CD4-positive, alpha-beta T cell treated with Interleukin-4 for 1 hour (primary cell): ENCODE measurements around the gene ACOT7.

Experiments
- DNase-seq, 2 donors: peaks; one replicate each; pipeline ENCODE4 v3.0.0-alpha.2; 2020 to 2022

Gene ACOT7

GRCh38 chr1:6338695-6339094 lies 54.9 kb downstream of the ACOT7 start:
- DNase-seq, result no peak

GRCh38 chr1:6336776-6337622 lies 56.6 kb downstream of the ACOT7 start:
- DNase-seq, result no peak

GRCh38 chr1:6334261-6334993 lies 59.1 kb downstream of the ACOT7 start:
- no peak for DNase-seq

- DNase-seq, result no peak
Measured at GRCh38 chr1:6332821-6333220, 60.7 kb downstream of the ACOT7 start.

GRCh38 chr1:6331543-6332273 lies 61.9 kb downstream of the ACOT7 start:
- no peak for DNase-seq

- no peak for DNase-seq
Measured at GRCh38 chr1:6330410-6330911, 63.1 kb downstream of the ACOT7 start.

- no peak for DNase-seq
Measured at GRCh38 chr1:6329851-6330250, 63.7 kb downstream of the ACOT7 start.

- DNase-seq, result no peak
Measured at GRCh38 chr1:6329396-6329795, 64.2 kb downstream of the ACOT7 start.

GRCh38 chr1:6328696-6329095 lies 64.9 kb downstream of the ACOT7 start:
- no peak for DNase-seq

GRCh38 chr1:6328091-6328490 lies 65.5 kb downstream of the ACOT7 start:
- no peak for DNase-seq

- DNase-seq, result no peak
Measured at GRCh38 chr1:6325482-6325881, 68.1 kb downstream of the ACOT7 start.

- DNase-seq, result no peak
Measured at GRCh38 chr1:6322161-6322560, 71.4 kb downstream of the ACOT7 start.

GRCh38 chr1:6321205-6321604 lies 72.4 kb downstream of the ACOT7 start:
- DNase-seq, result no peak

GRCh38 chr1:6317098-6317760 lies 76.3 kb downstream of the ACOT7 start:
- no peak for DNase-seq

GRCh38 chr1:6316240-6317097 lies 77.1 kb downstream of the ACOT7 start:
- DNase-seq, result no peak

- no peak for DNase-seq
Measured at GRCh38 chr1:6314503-6314902, 79.1 kb downstream of the ACOT7 start.

- DNase-seq, result no peak
Measured at GRCh38 chr1:6313393-6314200, 80.0 kb downstream of the ACOT7 start.

- no peak for DNase-seq
Measured at GRCh38 chr1:6310116-6310848, 83.3 kb downstream of the ACOT7 start.

GRCh38 chr1:6309564-6309963 lies 84.0 kb downstream of the ACOT7 start:
- no peak for DNase-seq

- no peak for DNase-seq
Measured at GRCh38 chr1:6308449-6308848, 85.1 kb downstream of the ACOT7 start.
